Bronchial epithelial cell (primary cell): ENCODE data around the gene DDIT4. TPM values are rescaled to one million over a fixed set of nuclear protein-coding genes. Genes with fewer than 3 reads are reported as not detected.

Source experiments
- DNase-seq: peaks from one replicate; pipeline ENCODE4 v3.0.0-alpha.2; 2010; ENCODE audit warnings: low read depth
- FAIRE-seq: peaks from 2 replicates; lab custom pipeline; 2011; peaks lifted over from hg19 to GRCh38; lab: Jason Lieb, UNC
- H3K27me3 ChIP-seq: 2 replicates; pipeline ENCODE4 v1.5.1; 2011; ENCODE audit warnings: low read length; ENCODE audit not compliant: control insufficient read depth, insufficient read depth
- H3K36me3 ChIP-seq: 2 replicates; pipeline ENCODE4 v1.5.1; 2011; ENCODE audit warnings: low read length; ENCODE audit not compliant: control insufficient read depth, insufficient read depth
- H3K4me3 ChIP-seq: 2 replicates; pipeline ENCODE4 v1.5.1; 2011; ENCODE audit warnings: mild to moderate bottlenecking, low read depth, low read length, control low read depth
- CTCF ChIP-seq: IDR thresholded peaks from 2 replicates; pipeline ENCODE4 v1.5.1; 2011; ENCODE audit warnings: mild to moderate bottlenecking, moderate library complexity, low read length, control low read depth, inconsistent platforms; ENCODE audit not compliant: insufficient read depth, severe bottlenecking
- total RNA-seq: library from RNA; depleted of rRNA; stranded (reverse); fragments of >200 nt; gene quantifications from 2 replicates; pipeline ENCODE4 v1.2.1, GENCODE V29; 2014

DDIT4 gene
- total RNA-seq, 1 donor from 2014 or later: 2,437 TPM

- H3K27me3 ChIP-seq: no peaks in the 10 kb centered on the region
- FAIRE-seq (no peak), DNase-seq (no peak)
- no peak for TF ChIP-seq CTCF
- no peaks in the 10 kb centered on the region for H3K36me3 ChIP-seq
- no peak overlapping the region for H3K4me3 ChIP-seq
Measured at GRCh38 chr10:72252972-72253371, 20.8 kb upstream of the DDIT4 start.

GRCh38 chr10:72253578-72253977 is 20.1 kb upstream of the DDIT4 start:
- no peak overlapping the region for H3K4me3 ChIP-seq
- no peak for FAIRE-seq

GRCh38 chr10:72254813-72255568 is 18.7 kb upstream of the DDIT4 start:
- TF ChIP-seq CTCF: no peak
- Histone ChIP-seq H3K27me3 (no peaks in the 10 kb centered on the region), H3K4me3 (no peak overlapping the region), H3K36me3 (no peaks in the 10 kb centered on the region)
- DNase-seq (peak; percentile 60), FAIRE-seq (no peak)

More at GRCh38 chr10:72253578-72253977, 20.1 kb upstream of the DDIT4 start:
- TF ChIP-seq CTCF: no peak
- DNase-seq: no peak
- no peaks in the 10 kb centered on the region for H3K36me3 ChIP-seq
- H3K27me3 ChIP-seq: no peaks in the 10 kb centered on the region

- Histone ChIP-seq H3K36me3 (no peaks in the 10 kb centered on the region), H3K4me3 (no peak overlapping the region), H3K27me3 (no peaks in the 10 kb centered on the region)
- TF ChIP-seq CTCF: no peak
- FAIRE-seq: no peak
- DNase-seq: no peak
Measured at GRCh38 chr10:72255977-72256729, 17.6 kb upstream of the DDIT4 start.

- no peaks in the 10 kb centered on the region for H3K36me3 ChIP-seq
- no peak overlapping the region for H3K4me3 ChIP-seq
- H3K27me3 ChIP-seq: no peaks in the 10 kb centered on the region
- no peak for DNase-seq
- no peak for TF ChIP-seq CTCF
- no peak for FAIRE-seq
Measured at GRCh38 chr10:72257051-72257892, 16.5 kb upstream of the DDIT4 start.
